ENCODE results near the gene DHX36.

The DHX36 gene

GRCh38 chr3:154242766-154243165 is 81.5 kb downstream of the DHX36 start:
- TF ChIP-seq USF1 (IDR thresholded peaks at IDR 0.05) (no peak), NFIC (IDR thresholded peaks at IDR 0.05) (no peak), TCF12 (IDR thresholded peaks at IDR 0.05; ENCODE audit: low read depth) (no peak), CREB1 (IDR thresholded peaks at IDR 0.05; ENCODE audit: low read depth) (no peak), ZBTB7A (IDR thresholded peaks at IDR 0.05; ENCODE audit: low read depth) (no peak), FOXM1 (IDR thresholded peaks at IDR 0.05; ENCODE audit: borderline replicate concordance, low read depth) (no peak), RAD21 (IDR thresholded peaks at IDR 0.05; ENCODE audit: low read depth) (no peak), YY1 (IDR thresholded peaks at IDR 0.05; ENCODE audit: low read depth) (no peak)
- TF ChIP-seq, protein P1, sequence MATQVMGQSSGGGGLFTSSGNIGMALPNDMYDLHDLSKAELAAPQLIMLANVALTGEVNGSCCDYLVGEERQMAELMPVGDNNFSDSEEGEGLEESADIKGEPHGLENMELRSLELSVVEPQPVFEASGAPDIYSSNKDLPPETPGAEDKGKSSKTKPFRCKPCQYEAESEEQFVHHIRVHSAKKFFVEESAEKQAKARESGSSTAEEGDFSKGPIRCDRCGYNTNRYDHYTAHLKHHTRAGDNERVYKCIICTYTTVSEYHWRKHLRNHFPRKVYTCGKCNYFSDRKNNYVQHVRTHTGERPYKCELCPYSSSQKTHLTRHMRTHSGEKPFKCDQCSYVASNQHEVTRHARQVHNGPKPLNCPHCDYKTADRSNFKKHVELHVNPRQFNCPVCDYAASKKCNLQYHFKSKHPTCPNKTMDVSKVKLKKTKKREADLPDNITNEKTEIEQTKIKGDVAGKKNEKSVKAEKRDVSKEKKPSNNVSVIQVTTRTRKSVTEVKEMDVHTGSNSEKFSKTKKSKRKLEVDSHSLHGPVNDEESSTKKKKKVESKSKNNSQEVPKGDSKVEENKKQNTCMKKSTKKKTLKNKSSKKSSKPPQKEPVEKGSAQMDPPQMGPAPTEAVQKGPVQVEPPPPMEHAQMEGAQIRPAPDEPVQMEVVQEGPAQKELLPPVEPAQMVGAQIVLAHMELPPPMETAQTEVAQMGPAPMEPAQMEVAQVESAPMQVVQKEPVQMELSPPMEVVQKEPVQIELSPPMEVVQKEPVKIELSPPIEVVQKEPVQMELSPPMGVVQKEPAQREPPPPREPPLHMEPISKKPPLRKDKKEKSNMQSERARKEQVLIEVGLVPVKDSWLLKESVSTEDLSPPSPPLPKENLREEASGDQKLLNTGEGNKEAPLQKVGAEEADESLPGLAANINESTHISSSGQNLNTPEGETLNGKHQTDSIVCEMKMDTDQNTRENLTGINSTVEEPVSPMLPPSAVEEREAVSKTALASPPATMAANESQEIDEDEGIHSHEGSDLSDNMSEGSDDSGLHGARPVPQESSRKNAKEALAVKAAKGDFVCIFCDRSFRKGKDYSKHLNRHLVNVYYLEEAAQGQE (IDR thresholded peaks at IDR 0.05; ENCODE audit: low read depth): no peak

GRCh38 chr3:154241496-154241895 is 82.8 kb downstream of the DHX36 start:
- no peak for TF ChIP-seq USF1 (IDR thresholded peaks at IDR 0.05)
- no peak for TF ChIP-seq RAD21 (IDR thresholded peaks at IDR 0.05; ENCODE audit: low read depth)

DNA sequence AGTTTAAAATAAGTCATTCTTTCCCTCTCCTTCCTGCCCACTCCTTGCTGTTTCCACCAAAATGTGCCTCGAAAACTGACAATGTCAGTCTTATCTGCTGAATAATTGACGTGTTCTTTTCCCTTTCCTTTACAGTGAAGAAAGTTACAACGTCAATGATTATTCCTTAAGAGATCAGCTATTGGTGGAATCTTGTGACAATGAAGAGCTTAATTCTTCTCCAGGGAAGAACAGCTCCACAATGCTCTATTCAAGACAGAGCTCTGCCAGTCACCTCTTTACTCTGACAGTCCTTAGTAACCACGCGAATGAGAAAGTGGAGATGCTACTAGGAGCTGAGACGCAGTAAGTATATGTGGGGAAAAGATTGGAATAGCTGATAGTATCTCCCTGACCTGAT is 84.1 kb downstream of the DHX36 start:
- no peak for TF ChIP-seq EP300 (IDR thresholded peaks at IDR 0.05; ENCODE audit: borderline replicate concordance)
- TF ChIP-seq TEAD4 (IDR thresholded peaks at IDR 0.05): no peak
- no peak for TF ChIP-seq NFIC (IDR thresholded peaks at IDR 0.05)
- TF ChIP-seq ZBTB7A (IDR thresholded peaks at IDR 0.05; ENCODE audit: low read depth): no peak
- TF ChIP-seq MAX (IDR thresholded peaks at IDR 0.05): no peak

DNA sequence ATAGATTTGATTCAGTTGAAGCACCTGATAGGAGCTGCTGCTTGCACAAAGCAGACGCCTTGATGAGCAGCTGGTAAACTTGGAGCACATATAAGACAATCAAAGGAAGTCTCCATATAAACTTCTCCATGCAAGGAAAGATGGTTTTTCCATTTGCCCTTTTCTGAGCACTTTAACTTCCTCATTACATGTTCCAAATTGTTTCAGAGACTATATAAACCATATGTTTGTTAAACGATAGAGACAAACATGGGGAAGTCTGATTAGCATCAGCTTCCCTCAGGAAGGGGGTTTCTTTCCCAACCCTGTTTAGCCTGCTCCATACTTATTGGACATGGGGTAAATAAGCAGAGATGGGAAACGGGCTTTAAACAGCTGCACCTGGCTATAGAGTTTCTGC is 88.0 kb downstream of the DHX36 start:
- TF ChIP-seq TCF12 (IDR thresholded peaks at IDR 0.05; ENCODE audit: low read depth) (no peak), EP300 (IDR thresholded peaks at IDR 0.05; ENCODE audit: borderline replicate concordance) (no peak), USF1 (IDR thresholded peaks at IDR 0.05) (no peak), NFIC (IDR thresholded peaks at IDR 0.05) (no peak), ZBTB7A (IDR thresholded peaks at IDR 0.05; ENCODE audit: low read depth) (no peak), MAX (IDR thresholded peaks at IDR 0.05) (no peak), CEBPB (IDR thresholded peaks at IDR 0.05) (no peak), FOXM1 (IDR thresholded peaks at IDR 0.05; ENCODE audit: borderline replicate concordance, low read depth) (no peak), EGR1 (IDR thresholded peaks at IDR 0.05) (no peak), TEAD4 (IDR thresholded peaks at IDR 0.05) (no peak)

DNA sequence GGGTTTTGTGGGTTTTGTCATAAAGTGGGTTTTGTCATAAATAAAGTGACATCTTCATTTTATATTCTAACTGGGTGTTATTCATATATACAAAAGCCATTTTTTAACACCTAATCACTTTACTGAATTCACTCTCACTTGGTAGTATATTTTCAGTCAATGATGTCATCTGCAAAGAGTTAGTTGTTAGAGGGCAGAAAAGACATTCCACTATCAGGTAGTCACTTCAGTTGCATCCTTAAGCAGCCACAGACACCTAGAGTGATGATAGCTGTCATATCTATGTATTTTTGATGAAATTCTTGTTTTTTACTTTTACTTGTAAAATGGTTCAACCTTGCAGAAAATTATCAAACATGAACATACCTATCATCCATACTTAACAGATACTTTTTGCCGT is 89.0 kb downstream of the DHX36 start:
- TF ChIP-seq MAX (IDR thresholded peaks at IDR 0.05): no peak
- no peak for TF ChIP-seq CREB1 (IDR thresholded peaks at IDR 0.05; ENCODE audit: low read depth)
- TF ChIP-seq EP300 (IDR thresholded peaks at IDR 0.05; ENCODE audit: borderline replicate concordance): no peak
- TF ChIP-seq CEBPB (IDR thresholded peaks at IDR 0.05): no peak
- TF ChIP-seq, protein P1 (IDR thresholded peaks at IDR 0.05; ENCODE audit: low read depth): no peak
- no peak for TF ChIP-seq TAF1 (IDR thresholded peaks at IDR 0.05; ENCODE audit: low read depth)
- TF ChIP-seq FOXM1 (IDR thresholded peaks at IDR 0.05; ENCODE audit: borderline replicate concordance, low read depth): no peak
- no peak for TF ChIP-seq TEAD4 (IDR thresholded peaks at IDR 0.05)
- TF ChIP-seq ZBTB7A (IDR thresholded peaks at IDR 0.05; ENCODE audit: low read depth): no peak
- TF ChIP-seq TCF12 (IDR thresholded peaks at IDR 0.05; ENCODE audit: low read depth): no peak
- no peak for TF ChIP-seq RAD21 (IDR thresholded peaks at IDR 0.05; ENCODE audit: low read depth)
- no peak for TF ChIP-seq USF1 (IDR thresholded peaks at IDR 0.05)
- no peak for TF ChIP-seq YY1 (IDR thresholded peaks at IDR 0.05; ENCODE audit: low read depth)
- no peak for TF ChIP-seq NFIC (IDR thresholded peaks at IDR 0.05)
- no peak for TF ChIP-seq EGR1 (IDR thresholded peaks at IDR 0.05)

DNA sequence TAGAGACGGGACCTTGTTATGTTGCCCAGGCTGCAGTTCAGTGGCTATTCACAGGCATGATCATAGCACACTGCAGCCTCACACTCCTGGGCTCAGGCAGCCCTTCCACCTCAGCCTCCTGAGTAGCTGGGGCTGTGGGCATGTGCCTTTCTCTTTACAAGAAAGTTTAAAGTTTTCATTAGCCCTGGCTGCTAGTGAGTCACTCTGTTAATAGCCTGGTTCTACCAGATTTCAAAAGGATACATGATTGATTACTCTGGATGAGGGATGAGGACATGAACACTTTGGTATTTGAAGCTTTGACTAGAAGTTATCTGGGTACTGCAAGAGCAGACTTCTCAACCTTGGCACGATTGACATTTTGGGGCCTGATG is 95.1 kb downstream of the DHX36 start:
- TF ChIP-seq TAF1 (IDR thresholded peaks at IDR 0.05; ENCODE audit: low read depth) (no peak), EP300 (IDR thresholded peaks at IDR 0.05; ENCODE audit: borderline replicate concordance) (no peak), RAD21 (IDR thresholded peaks at IDR 0.05; ENCODE audit: low read depth) (no peak), YY1 (IDR thresholded peaks at IDR 0.05; ENCODE audit: low read depth) (no peak), TEAD4 (IDR thresholded peaks at IDR 0.05) (no peak), EGR1 (IDR thresholded peaks at IDR 0.05) (no peak), MAX (IDR thresholded peaks at IDR 0.05) (no peak), CREB1 (IDR thresholded peaks at IDR 0.05; ENCODE audit: low read depth) (no peak), TCF12 (IDR thresholded peaks at IDR 0.05; ENCODE audit: low read depth) (no peak), FOXM1 (IDR thresholded peaks at IDR 0.05; ENCODE audit: borderline replicate concordance, low read depth) (no peak), ZBTB7A (IDR thresholded peaks at IDR 0.05; ENCODE audit: low read depth) (no peak), CEBPB (IDR thresholded peaks at IDR 0.05) (no peak), NFIC (IDR thresholded peaks at IDR 0.05) (no peak), USF1 (IDR thresholded peaks at IDR 0.05) (no peak)
- TF ChIP-seq, protein P1 (IDR thresholded peaks at IDR 0.05; ENCODE audit: low read depth): no peak

Data from Ishikawa (cell line).